SKM-1 (cell line): ENCODE results near the gene NR5A2.
"Not testable (repeated sequence)": the region's sequence is repeated elsewhere in the genome, so short reads cannot be mapped to it uniquely, and the experiment has no call there.

Source experiments
- DNase-seq: peaks from one replicate; lab custom pipeline; 2025; ENCODE audit not compliant: unreplicated experiment; lab: John Stamatoyannopoulos, UW

NR5A2 gene

DNA sequence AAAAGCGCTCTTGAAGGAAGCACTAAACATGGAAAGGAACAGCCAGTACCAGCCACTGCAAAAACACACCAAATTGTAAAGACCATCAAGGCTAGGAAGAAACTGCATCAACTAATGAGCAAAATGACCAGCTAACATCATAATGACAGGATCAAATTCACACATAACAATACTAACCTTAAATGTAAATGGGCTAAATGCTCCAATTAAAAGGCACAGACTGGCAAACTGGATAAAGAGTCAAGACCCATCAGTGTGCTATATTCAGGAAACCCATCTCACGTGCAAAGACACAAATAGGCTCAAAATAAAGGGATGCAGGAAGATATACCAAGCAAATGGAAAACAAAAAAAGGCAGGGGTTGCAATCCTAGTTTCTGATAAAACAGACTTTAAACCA lies 159.8 kb downstream of the NR5A2 start:
- not testable (repeated sequence) for DNase-seq

DNA sequence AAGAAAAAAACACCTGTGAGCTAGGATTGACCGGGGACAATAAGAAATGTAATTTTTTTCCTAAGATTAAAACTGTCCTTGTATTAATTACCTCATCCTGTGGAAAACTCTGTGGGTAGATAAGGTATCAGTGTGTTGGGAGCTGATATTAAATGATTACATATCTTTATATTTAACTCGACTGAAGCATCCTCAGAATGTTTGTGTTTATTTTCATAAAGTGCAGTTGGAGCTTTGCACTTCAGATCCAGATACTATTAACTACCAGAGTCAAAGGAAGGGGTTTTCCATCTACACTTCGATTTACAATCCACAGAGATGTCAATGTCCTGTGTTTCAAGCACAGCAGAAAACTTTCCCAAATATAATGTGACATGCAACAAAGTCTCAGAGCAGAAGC lies 164.5 kb downstream of the NR5A2 start:
- DNase-seq = no peak

DNA sequence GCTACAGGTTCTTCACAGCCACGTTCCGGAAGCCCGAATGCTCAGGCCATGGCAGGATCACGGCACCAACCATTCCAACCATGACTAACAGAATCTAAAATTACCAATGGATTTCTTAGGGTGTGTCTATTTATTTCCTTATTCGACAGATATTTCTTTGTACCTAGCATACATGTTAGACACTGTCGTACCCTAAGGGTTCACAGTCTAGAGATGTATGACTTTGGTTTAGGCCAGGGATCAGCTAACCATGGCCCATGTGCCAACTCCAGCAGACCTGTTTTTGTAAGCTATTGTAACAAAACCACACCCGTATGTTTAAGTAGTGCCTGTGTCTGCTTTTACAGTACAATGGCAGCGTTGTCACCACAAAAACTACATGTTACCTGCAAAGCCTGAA lies 167.0 kb downstream of the NR5A2 start:
- DNase-seq = no peak

DNA sequence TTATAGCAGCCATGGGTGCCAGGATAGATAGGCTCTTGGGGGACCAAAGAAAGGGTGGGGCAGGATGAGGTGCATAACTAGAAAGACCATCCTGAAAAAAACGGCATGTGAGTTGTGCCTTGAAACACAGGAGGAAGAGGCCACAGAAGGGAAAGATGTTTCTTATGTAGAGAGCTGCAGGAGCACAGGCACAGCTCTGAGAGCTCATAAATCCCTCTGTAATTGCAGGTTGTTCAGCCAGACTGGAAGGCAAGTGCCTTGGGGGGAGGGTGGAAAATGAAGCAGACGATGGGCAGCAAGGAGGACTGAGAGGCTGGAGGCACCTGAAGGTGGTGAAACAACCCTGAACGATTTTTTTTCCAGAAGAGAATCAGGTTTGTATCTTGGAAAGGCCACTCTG lies 170.7 kb downstream of the NR5A2 start:
- no peak for DNase-seq

DNA sequence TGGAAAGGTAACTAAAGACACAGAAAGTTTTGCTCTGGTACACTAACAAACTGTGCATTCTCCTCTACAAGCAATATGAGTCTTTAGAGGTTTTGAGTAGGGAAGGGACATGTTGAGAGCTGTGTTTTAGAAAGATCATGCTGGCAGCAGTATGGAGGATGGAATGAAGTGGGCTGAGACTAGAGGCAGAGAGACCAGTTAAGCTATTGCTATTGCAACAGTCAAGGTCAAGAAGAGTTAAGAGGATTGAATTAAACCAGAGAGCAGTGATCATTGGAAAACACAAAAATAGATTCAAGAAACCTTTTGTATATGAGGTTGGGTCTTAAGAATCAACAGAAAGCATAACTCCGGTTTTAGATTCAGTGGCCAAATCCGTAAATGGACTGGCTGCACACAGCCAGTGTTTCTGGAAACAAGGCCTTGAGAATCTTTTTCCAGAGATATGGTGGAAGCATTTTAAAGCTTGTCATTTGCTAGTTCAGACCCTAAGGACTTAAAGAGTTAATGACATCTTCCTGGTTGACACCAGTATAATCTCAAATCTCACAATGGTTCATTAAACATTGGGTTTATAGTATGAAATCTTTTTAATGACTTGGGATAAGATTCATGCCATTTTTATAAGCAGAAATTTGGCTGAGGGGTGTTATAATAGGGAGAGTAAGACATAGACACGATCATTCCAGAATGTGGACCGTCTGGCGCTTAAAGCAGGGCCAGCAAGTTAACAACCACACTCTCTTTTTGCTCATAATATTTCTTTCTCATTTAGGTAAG lies 177.9 kb downstream of the NR5A2 start:
- no peak for DNase-seq

DNA sequence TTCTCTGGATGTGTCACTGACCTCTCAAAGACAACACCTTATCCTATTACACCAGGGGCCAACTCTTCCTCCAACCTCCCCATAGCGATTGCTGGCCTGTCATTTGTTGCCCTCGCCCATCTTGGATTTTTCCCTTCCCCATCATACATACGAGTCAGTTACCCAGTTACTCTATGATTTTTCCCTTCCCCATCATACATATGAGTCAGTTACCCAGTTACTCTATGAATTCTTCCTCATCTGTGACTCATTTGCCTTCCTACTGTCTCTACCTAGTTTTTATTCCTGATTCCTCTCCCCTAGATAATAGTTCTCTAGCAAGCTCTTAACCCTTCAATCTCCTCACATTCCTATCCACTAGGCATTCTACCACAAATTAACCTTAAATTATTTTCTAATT lies 178.8 kb downstream of the NR5A2 start:
- no peak for DNase-seq

DNA sequence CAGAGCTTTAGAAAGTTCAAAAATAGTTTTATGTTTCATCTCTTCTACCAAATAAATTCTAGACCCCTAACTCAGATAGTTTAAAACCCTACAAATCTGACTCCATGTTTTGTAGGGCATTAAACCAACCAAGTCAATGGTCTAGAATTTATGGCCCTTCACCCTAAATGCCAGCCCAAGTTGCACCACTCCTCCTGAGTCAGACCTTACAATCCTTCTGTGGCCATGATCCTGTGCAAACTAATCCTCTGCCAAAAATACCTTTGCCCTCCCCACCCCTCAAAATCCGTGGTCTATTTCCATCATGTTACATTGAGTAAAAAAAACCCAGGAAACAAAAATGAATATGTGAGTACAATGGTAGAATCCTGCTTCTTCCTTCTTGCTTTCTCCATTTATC lies 179.3 kb downstream of the NR5A2 start:
- DNase-seq = no peak

DNA sequence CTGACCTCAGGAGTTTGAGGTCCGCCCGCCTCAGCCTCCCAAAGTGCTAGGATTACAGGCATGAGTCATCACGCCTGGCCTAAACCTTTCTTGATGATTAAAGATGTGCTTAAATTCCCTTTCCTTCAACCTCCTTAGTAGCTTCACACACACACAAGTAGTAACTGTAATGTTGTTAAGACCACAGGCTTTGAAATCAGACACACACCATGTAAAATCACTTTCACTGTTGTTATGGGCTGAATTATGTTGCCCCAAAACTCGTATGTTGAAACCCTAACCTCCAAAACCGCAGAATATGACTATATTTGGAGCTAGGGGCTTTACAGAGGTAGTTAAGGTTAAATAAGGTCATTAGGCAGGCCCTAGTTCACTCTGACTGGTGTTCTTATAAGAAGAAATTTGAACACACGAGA lies 180.2 kb downstream of the NR5A2 start:
- peak; percentile 79 for DNase-seq

DNA sequence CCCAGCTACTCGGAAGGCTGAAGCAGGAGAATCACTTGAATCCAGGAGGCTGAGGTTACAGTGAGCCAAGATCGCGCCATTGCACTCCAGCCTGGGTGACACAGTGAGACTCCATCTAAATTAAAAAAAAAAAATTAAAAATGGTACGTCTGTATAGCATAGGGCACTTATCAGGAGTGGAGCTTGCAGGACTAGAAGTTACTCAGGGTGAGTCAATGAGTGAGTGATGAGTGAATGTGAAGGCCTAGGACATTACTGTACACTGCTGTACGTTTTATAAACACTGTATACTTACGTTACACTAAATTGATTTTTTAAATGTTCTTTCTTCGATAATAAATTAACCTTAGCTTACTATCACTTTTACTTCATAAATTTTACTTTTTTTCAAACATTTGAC lies 183.6 kb downstream of the NR5A2 start:
- no peak for DNase-seq

DNA sequence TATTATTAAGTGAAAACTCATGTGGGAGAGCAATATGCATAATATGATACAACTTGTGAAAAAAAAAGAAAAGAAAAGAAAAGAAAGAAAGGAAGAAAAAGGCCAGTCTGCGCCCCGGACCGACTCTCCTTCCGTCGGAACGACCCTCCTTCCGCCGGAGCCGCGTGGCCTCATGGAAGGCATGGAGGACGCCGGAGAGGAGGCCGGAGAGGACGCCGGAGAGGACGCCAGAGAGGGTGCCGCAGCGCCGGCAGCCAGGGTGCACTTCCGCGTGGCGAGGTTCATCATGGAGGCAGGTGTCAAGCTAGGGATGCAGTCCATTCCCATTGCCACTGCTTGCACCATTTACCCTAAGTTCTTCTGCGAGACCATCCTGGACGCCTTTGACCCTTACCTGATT lies 185.9 kb downstream of the NR5A2 start:
- DNase-seq = no peak

DNA sequence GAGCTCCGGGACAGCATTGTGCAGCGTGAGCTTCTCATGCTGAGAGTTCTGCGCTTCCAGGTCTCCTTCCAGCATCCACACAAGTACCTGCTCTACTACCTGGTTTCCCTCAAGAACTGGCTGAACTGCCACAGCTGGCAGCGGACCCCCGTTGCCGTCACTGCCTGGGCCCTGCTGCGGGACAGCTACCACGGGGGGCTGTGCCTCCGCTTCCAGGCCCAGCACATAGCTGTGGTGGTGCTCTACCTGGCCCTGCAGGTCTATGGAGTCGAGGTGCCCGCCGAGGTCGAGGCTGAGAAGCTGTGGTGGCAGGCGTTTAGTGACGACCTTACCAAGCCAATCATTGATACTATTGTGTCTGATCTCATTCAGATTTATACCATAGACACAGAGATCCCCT lies 186.4 kb downstream of the NR5A2 start:
- DNase-seq = no peak

DNA sequence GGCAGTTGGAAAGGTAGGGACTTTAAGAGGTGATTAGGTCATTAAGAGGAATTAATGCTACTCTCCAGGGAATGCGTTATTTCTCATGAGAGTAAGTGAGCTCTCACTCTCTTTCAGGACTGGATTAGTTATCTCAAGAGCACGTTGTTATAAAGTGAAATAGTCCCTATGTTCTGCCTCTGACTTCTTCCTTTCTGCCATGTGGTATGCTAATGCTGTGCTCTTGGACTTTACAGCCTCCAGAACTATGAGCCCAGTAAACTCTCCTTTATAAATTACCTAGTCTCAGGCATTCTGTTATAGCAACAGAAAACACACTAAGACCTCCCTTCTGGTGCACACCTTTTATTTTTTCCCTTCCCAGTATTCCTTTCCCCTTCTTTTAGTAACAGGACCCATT lies 187.8 kb downstream of the NR5A2 start:
- DNase-seq = no peak

DNA sequence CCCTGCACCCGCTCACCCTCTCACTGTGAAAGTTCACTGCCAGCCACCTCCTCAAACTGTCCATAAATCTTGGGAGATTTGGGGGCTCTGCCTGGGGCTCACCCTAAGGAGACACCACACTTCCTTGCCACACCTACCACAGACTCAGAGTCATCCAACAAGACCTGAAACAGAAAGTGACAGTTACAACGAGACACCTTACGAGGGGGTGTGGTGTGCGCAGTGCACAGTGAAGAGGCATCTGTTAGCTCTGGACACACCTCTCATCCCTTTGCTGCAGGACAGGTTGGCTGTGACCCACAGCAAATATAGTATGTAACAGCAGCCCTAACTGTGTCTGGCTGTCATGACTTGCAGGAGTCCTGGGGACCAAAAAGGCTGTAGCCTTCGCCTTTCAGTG lies 190.2 kb downstream of the NR5A2 start:
- DNase-seq = no peak

DNA sequence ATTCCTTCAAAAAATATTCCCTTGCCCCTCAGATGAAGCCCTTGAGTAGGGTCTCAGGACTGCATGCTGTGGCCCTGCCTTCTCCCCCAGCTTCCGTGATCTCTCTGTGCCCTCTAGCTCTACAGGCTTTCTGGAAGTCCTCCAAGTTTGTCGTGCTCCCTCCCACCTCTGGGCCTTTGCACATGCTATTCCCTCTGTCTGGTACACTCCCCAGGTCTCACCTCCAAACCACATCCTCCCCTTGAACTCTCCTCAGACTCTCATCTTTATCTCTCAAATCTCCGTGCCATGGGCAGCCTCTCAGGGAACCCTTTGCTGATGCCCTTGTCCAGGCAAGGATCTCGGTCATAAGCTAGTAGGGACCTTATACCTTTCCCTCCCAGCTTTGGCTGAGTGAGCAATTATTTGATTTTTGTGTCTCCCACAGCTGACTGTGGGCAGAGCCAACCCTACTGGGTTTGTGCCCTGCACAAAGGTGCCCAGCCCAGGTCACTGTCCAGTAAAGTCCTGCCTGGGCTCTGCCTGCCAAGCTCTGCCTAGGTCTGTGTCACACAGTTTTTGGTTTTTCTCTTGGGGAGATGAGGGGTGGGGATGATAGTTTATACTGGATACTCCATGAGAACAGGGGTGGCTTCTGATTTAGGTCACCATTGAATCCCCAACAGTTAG lies 194.2 kb downstream of the NR5A2 start:
- no peak for DNase-seq

DNA sequence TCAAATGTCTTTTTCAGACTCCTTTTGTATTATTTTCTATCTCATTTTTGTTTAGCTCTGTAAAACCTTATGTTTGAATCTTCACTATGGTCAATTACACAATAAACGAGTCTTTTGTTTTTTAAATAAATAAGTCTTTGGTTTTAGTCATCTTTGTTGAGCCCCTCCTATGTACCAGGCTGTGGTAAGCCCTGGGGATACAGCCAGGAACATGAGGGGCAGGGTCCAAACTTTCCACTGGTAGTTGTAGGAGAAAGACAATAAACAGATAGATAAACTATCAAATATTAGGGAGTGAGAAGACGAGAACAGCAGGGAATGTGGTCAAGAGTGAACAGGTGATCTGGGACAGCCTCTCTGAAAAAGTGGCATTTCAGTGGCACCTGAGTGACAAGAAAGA lies 195.7 kb downstream of the NR5A2 start:
- DNase-seq = no peak

DNA sequence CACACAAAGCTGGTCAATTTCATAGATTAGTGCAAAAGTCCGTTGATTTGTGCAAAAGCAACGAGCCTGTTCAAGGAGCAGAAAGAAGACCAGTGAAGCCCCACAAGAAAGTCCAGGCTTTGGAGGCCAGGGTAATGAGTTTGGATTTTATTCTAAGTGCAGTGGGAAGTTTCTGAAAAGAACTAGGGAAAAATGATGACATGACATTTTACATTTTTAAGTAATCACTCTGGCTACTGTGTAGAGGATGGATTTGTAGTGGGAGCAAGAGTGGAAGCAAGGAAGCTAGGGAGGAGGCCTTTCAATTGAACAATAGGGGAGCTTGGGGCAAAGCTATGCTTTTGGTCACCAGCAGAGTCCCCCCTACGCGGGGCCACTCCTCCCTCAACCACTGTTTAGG lies 196.1 kb downstream of the NR5A2 start:
- no peak for DNase-seq

DNA sequence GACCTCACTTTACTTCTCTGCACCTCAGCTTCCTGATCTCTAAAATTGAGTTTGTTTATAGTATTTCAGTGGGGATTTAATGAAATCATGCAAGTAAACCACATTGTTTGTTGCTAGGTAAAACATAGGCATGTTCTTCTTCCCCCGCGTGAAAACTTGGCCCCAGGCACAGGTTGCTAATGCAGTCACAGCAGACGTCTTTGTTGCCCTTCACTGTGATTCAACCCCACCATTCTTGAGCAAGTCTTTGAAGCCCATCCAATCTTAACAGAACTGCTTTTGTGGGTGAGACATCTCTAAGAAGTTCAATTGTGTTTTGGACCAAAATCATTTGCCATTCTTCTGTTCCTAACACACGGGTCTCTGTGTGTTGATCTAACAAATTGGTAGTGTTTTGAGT lies 196.8 kb downstream of the NR5A2 start:
- DNase-seq = no peak

DNA sequence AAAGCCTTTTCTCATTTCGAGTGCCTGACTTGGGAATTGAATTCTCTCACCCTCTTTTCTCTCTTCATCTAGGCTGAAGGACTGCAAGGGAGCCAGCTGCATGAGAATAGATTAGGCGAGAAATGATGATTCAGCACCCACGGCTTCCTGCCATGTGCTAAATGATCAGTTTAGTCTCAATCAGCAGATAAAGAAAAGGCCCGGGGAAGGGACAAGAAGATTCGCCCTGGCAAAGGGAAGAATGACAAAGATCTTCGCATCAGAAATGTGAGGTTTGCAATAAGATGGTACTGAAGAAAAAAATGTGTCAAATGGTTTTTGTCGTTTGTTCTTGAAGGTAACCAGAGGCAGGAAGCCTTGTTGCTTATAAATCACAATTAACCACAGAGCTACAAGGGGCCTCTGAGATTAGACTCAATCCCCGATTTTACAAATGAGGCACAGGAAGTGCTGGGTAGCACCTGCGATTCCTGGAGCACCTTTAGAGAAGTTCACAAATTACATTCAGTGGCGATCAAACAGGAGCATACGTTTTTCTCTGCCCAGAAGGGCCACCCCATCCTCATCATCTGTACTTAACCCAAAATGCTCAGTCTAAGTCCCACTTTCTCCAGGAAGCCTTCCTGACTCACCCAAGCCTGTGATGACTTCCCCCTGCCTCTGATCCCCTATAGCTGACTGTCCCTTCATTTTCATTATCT lies 198.9 kb downstream of the NR5A2 start:
- DNase-seq = no peak

DNA sequence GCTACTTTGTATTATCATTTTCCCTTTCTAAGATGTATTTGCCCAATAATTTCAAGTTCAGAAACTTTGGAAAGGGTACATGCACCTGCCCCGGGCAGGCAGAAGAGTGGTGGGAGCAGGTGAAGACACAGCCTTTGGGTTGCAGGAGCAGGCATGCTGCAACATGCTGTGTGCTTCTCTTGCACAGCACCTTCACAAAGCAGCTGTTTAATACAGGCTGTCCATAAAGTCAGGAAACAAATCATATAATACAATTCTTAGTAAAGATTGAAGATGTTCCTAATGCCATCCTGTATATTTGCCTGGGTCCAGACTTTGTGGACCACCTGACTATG lies 199.4 kb downstream of the NR5A2 start:
- no peak for DNase-seq
